Stimulated activated CD8-positive, alpha-beta memory T cell treated with anti-CD3 and anti-CD28 coated beads, Interleukin-12 subunit alpha, Interleukin-12 subunit beta, amount 100 ng/mL, for 24 hours (primary cell): ENCODE results near the gene SGF29.
A peak's percentile ranks its signal among the peaks of the same experiment; 100 is the strongest.
"Not testable (repeated sequence)": the region's sequence is repeated elsewhere in the genome, so short reads cannot be mapped to it uniquely, and the experiment has no call there.

Experiments
- DNase-seq: peaks from one replicate; pipeline ENCODE4 v3.0.0-alpha.2; 2020; ENCODE audit errors: extremely low read depth

SGF29 gene

GRCh38 chr16:28610595-28611191, 57.0 kb downstream of the SGF29 start:
- DNase-seq, result no peak

DNA sequence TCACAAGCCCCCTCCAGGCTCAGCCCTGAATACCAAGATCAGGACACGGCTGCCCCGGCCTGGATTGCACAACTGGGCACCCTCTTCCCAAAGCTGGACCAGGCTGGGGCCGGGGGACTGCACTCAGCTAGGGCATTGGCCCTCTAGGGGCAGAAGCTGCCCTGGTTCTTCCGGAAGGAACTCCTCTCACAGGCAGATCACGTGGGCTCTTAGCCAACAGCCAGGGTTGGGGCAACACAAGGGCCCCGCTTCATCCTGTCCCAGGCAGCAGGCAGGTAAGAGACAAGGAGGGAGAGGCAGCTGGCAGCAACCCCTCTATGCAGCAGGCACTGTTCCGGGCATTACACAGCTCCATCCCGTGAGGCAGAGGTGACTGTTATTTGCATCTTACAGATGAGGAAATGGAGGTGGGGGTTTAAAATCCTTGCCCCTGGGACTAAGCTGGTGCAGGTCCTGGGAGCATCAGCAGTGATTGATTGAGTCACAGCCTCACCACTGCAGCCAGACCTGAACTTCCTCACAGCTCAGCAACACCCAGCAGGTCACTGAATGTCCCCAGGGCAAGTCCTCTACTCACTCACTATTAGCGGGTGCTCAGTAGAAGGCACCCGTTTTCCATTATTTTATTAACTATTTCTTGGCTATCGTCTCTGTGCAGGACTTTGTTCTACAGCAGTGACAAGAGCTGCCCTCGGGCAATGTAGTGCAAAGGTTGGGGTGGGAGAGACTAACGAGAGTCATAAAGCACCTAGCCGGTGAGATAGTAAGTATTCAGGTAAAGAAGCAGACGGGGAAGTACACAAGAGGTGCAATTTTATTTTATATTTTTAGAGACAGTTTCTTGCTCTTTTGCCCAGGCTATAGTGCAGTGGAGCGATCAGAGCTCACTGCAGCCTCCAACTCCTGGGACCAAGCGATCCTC, 58.9 kb downstream of the SGF29 start:
- DNase-seq, result not testable (repeated sequence)

DNA sequence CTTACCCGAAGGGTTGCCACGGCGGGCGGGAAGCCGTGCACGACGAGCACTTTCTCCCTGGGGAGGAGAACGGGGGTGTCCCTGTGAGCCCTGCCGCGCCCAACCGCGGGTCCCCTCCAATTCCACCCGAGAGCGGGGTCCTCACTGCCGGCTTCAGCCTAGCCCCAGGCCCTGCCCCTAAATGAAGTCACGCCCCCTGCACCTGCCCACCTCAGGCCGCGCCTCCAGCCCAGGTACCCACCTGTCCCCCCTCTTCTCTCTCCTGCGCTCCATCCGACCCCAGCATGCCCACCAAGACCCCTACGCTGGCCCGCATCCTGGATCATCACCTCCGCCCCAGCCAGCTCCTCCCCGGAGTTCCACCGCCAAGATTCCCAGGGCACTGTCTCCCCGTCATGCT, 60.2 kb downstream of the SGF29 start:
- DNase-seq, result not testable (repeated sequence)

DNA sequence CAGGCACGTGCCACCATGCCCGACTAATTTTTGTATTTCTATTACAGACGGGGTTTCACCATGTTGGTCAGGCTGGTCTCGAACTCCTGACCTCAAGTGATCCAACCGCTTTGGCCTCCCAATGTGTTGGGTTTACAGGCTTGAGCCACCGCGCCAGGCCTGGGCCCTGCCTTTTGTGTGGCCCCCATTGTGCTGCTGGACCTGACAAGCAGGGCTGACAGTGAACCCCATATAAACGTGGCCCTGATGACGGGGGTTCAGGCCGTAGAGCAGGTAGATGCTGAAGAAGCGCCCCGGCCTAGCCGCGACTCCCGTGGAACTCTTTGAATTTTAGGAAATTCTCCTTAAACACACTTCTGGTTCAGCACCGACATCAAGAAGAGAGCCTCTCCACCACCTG, 60.8 kb downstream of the SGF29 start:
- not testable (repeated sequence) for DNase-seq

- not testable (repeated sequence) for DNase-seq
Measured at GRCh38 chr16:28615486-28616223, 61.9 kb downstream of the SGF29 start.

DNA sequence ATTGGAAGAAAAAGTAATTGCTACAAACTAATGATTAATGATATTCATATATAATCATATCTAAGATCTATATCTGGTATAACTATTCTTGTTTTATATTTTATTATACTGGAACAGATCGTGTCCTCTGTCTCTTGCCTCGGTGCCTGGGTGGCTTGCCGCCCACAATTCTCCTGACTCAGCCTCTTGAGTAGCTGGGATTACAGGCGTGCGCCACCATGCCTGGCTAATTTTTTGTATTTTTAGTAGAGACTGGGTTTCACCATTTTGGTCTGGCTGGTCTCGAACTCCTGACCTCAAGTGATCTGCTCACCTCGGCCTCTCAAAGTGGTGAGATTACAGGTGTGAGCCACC, 62.5 kb downstream of the SGF29 start:
- not testable (repeated sequence) for DNase-seq

DNA sequence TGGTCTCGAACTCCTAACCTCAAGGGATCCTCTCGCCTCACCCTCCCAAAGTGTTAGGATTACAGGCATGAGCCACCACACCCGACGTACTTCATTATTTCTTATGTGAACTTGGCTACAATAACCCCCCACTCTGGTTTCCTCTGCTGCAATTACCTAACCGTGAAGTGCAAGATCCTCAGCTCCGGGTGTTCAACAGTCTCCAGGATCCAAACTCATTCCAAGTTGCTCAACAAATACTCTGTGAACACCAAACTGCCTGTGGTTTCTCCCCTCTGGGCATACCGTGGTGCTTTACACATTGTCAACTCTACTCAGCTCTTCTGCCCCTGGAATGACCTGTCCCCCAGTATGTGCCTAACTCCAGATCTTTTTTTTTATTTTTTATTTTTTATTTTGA, 62.9 kb downstream of the SGF29 start:
- no peak for DNase-seq

GRCh38 chr16:28617874-28618273, 64.2 kb downstream of the SGF29 start:
- DNase-seq, result no peak

DNA sequence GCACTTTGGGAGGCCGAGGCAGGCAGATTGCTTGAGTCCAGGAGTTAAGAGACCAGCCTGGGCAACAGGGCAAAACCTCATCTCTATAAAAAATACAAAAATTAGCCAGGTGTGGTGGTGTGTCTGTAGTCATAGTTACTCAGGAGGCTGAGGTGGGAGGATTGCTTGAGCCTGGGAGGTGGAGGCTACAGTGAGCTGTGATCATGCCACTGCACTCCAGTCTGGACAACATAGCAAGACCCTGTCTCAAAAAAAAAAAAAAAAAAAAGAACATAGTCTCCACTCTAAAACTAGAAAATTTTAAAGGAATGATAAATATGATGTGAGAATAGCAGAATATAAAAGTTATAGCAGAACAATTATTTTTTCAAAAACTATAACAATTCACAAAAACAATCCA, 66.6 kb downstream of the SGF29 start:
- DNase-seq, result not testable (repeated sequence)

- DNase-seq, result no peak
Measured at GRCh38 chr16:28621481-28622155, 67.9 kb downstream of the SGF29 start.

- not testable (repeated sequence) for DNase-seq
Measured at GRCh38 chr16:28622532-28623171, 68.9 kb downstream of the SGF29 start.

DNA sequence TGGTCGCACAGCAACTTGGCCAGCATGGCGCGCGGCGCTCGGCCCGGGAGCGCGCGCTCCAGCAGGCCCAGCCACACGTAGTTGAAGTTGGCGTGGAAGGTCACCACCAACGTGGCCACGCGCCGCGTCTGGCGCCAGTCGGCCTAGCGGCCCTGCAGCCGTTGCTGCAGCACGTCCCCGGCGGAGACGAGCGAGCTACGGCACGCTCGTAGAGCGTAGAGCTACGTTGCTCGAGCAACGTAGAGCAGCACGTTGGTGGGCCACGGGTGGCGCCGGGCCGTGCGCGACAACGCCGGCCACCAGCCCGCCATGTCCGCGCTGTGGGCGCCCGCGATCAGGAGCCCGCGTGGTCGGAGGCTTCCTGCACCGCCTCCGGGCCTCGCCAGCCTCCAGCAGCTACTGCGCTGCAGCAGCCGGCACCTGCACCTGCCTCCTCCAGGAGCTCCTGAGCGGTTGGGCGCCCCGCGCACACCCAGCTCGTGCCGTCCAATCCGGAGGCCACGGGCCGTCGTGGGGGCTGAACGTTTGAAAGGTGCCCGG, 69.5 kb downstream of the SGF29 start:
- peak; percentile 35 for DNase-seq

- not testable (repeated sequence) for DNase-seq
Measured at GRCh38 chr16:28630905-28631304, 77.2 kb downstream of the SGF29 start.

DNA sequence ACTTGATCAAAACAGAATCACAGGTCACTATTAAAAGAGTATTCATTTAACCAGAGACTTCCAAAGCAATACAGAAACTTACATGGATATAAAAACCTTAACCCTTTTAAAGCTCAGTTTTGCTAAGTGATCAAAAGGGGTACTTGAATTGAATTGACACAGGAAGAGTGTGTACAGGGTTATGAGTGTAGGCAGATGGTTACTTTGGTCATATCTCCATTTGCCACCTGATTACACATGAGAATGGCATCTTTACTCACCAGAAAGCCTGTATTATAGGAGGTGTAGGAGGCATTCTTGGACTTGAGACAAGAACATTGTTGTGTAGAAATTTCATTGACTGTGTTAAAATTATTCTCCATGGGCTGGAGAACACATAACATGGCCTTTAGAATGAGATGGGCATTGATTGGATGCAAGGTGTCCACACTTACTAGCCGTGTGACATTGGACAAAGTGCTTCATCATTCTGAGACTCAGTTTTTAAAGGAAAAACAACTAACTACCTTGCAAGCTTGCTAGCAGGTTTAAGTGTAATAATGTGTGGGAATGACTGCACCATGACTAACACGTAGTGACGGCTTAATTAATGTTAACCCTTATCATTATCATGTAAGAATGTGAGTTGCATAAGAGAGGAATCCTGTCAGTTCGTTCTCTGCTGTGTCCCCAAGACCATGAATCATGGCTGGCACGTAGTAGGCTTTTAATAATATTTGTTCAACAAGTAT, 82.5 kb downstream of the SGF29 start:
- not testable (repeated sequence) for DNase-seq

GRCh38 chr16:28637765-28638164, 84.0 kb downstream of the SGF29 start, which contains the start of gene NPIPB8:
Gene NPIPB8, plus strand, starts transcription at chr16:28638065. Its CDS starts 296 bp downstream, at chr16:28638361.
- DNase-seq, result not testable (repeated sequence)

GRCh38 chr16:28638359-28638758, 84.6 kb downstream of the SGF29 start:
- DNase-seq, result not testable (repeated sequence)

DNA sequence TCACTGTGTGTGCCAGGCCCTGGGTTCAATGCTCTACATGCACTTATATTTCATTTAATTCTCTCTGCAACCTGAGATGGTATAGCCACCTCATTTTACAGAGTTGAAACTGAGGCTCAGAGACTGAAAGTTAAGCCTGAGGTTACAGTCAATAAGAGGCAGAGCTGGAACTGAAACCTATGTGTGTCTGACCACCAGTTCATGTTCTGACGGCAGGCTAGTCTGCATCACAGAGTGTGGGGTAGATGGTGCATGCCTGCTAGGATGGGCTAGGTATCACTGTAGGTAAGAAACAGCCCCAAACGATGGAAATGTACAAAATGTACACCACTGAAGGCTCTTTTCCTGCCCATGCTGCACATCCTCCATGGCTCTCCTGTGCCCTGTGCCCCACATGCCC, 86.2 kb downstream of the SGF29 start:
- not testable (repeated sequence) for DNase-seq
